Adrenal gland (tissue), 12 donors: ENCODE measurements around the gene ZNF609. TPM values are rescaled to one million over a fixed set of nuclear protein-coding genes. Genes with fewer than 3 reads are reported as not detected.

Source experiments
- DNase-seq, 7 donors: peaks; one replicate each; pipeline ENCODE4 v3.0.0-alpha.2; 2019 to 2020
- H3K27ac ChIP-seq, 5 donors: fragments of 200-600 bp; sonication (generic) in 4 of 5; 1 replicate in 3 of 5; 2 replicates in 2 of 5; pipeline versions ENCODE4 v1.5.1 to v1.8.0; 2016 to 2020; ENCODE audit warnings: mild to moderate bottlenecking in 1 of 5
- H3K27me3 ChIP-seq: fragments of 200-600 bp; 2 replicates; pipeline ENCODE4 v1.8.0; 2021
- H3K36me3 ChIP-seq, 2 donors: fragments of 200-600 bp; replicated peaks in 1 of 2; 1 replicate in 1 of 2; 2 replicates in 1 of 2; pipeline versions ENCODE4 v1.5.1 to v1.8.0; 2018 to 2022
- H3K4me1 ChIP-seq, 2 donors: fragments of 200-600 bp; replicated peaks in 1 of 2; 1 replicate in 1 of 2; 2 replicates in 1 of 2; pipeline versions ENCODE4 v1.5.1 to v1.8.0; 2018 to 2021
- H3K4me3 ChIP-seq, 4 donors: fragments of 200-600 bp; sonication (generic) in 3 of 4; one replicate each; pipeline ENCODE4 v1.5.1; 2016 to 2018
- H3K9me3 ChIP-seq, 3 donors: fragments of 200-600 bp; sonication (generic) in 1 of 3; replicated peaks in 1 of 3; 1 replicate in 2 of 3; 2 replicates in 1 of 3; pipeline versions ENCODE4 v1.5.1 to v1.8.0; 2016 to 2021
- POLR2A ChIP-seq, 2 donors: fragments of 450-650 bp; IDR thresholded peaks; one replicate each; pipeline ENCODE4 v1.6.1; 2017; ENCODE audit warnings: antibody characterized with exemption in 2 of 2, mild to moderate bottlenecking in 2 of 2, moderate library complexity in 1 of 2
- WGBS, 4 donors: extraction: QIAGEN DNeasy Blood & Tissue Kit in 2 of 4; methylation state at CpG; one replicate each; pipeline versions ENCODE4 v1.1.5 to v1.1.7; 2013 to 2017; 5-methylcytosine and 5-hydroxymethylcytosine counted together
- intact Hi-C, 2 donors: fragments of 100-400 bp; cut with DNase I; formaldehyde crosslinking; loops; one replicate each; pipeline versions ENCODE4 v1.14.1 to v1.15.0; 2022 to 2023
- polyA plus RNA-seq, 3 donors: library from polyadenylated mRNA; stranded (reverse); fragments of 200-250 nt in 2 of 3; fragments of 350-450 nt in 1 of 3; fragmentation: Illumina TruSeq in 1 of 3; extraction: RNeasy Lipid Tissue Mini Kit (QIAGEN cat#74804) in 1 of 3; gene quantifications; one replicate each; pipeline ENCODE4 v1.2.3, GENCODE V29; 2013 to 2014
- total RNA-seq, 9 donors: library from RNA; depleted of rRNA in 4 of 9; stranded (reverse); fragments of >200 nt in 4 of 9; fragments of 120-200 nt in 1 of 9; fragmentation: NEBNext Ultra II Directional in 1 of 9; extraction: Animal tissue kit (Norgen Biotek cat#: 25700) in 1 of 9; gene quantifications; one replicate each; pipeline versions ENCODE4 v1.1.0 to v1.2.4, GENCODE V29; 2013 to 2023
- TF ChIP-seq, protein P1 (sequence below), 6 experiments: fragments of 450-650 bp in 4 of 6; fragments of 200-600 bp in 2 of 6; sonication (generic) in 1 of 6; IDR thresholded peaks; 1 replicate in 5 of 6; 2 replicates in 1 of 6; pipeline versions ENCODE4 v1.5.1 to v1.8.0; 2016 to 2021; ENCODE audit warnings: antibody characterized with exemption in 6 of 6, mild to moderate bottlenecking in 2 of 6, moderate library complexity in 1 of 6
- donor health status: healthy with polysubstance abuse.
- donor health status: Bipolar disorder and iron deficiency.
- donor health status: DM: yes; HTN: yes; CAD: no.
- donor health status: DM: no; HTN: no; CAD: no.
- donor health status: DM: no; HTN: no; CAD: no.
- donor health status: DM: yes; HTN: yes; CAD: no.

The ZNF609 gene
- total and polyA plus RNA-seq, 12 donors: 4.4 to 35.5 (median 25.4) TPM

DNA sequence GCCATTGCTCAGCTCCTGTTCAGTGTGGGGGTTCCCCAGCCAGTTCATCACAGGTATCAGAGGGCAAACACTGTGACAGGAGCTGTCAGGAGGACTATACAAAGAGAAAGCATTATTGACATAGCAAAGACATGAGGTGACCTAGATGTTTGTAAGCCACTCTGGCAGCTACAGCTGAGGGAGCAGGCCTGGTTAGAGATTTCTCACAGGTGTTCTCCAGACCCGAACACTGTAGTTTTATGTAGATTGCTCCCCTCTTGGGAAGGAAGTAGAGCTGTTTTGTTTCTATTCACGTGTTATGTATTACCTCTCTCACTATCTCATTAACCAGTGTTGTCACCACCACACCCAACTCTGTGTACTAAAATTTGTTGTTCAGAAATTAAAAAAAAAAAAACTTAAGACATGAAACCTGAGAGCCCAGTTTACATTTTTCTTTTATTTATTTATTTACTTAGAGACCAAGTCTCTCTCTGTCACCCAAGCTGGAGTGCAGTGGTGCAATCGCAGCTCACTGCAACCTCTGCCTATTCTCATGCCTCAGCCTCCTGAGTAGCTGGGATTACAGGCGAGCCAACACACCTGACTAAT is 191.3 kb downstream of the ZNF609 start:
- Histone ChIP-seq H3K9me3 (no peaks in the 10 kb centered on the region), H3K4me3 (no peak overlapping the region), H3K27me3 (no peaks in the 10 kb centered on the region), H3K27ac (no peak overlapping the region), H3K4me1 (peaks cover 0 to 12% of the 10 kb centered on the region in 2 donors), H3K36me3 (no peaks in the 10 kb centered on the region)
- no peak for TF ChIP-seq POLR2A (IDR thresholded peaks at IDR 0.05)
- TF ChIP-seq, protein P1, sequence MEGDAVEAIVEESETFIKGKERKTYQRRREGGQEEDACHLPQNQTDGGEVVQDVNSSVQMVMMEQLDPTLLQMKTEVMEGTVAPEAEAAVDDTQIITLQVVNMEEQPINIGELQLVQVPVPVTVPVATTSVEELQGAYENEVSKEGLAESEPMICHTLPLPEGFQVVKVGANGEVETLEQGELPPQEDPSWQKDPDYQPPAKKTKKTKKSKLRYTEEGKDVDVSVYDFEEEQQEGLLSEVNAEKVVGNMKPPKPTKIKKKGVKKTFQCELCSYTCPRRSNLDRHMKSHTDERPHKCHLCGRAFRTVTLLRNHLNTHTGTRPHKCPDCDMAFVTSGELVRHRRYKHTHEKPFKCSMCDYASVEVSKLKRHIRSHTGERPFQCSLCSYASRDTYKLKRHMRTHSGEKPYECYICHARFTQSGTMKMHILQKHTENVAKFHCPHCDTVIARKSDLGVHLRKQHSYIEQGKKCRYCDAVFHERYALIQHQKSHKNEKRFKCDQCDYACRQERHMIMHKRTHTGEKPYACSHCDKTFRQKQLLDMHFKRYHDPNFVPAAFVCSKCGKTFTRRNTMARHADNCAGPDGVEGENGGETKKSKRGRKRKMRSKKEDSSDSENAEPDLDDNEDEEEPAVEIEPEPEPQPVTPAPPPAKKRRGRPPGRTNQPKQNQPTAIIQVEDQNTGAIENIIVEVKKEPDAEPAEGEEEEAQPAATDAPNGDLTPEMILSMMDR (IDR thresholded peaks at IDR 0.05): no peak
- intact Hi-C loops: no loop called here
- no peak for DNase-seq
- 73 to 78% (median 74%) methylated on average over 4 of the region's 4 CpGs for WGBS, 4 donors

DNA sequence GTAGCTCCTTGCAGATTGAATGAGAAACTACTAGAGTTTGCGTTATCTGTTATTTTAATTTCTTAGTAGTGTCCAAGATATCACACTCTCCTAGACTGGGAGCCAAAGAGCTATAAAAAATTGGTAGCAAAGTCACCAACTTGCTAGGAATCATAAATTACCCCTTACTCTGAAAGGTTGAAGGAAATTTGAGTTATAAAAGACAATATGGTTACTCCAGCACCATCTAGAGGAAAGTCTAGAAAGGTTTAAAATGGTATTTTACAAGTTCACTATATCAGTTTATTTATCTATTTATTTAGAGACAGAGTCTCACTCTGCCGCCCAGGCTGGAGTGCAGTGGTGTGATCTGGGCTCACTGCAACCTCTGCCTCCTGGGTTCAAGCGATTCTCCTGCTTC is 193.4 kb downstream of the ZNF609 start:
- H3K36me3 ChIP-seq: no peaks in the 10 kb centered on the region
- 40 to 48% (median 44%) methylated on average over 3 of the region's 3 CpGs for WGBS, 4 donors
- intact Hi-C loops: no loop called here
- H3K4me3 ChIP-seq: no peak overlapping the region
- H3K9me3 ChIP-seq: no peaks in the 10 kb centered on the region
- DNase-seq: no peak
- TF ChIP-seq, protein P1 (IDR thresholded peaks at IDR 0.05): peak; percentile 19 to 67 (median 47)
- no peak for TF ChIP-seq POLR2A (IDR thresholded peaks at IDR 0.05)
- H3K4me1 ChIP-seq: peaks cover 0 to 12% of the 10 kb centered on the region in 2 donors
- no peak overlapping the region for H3K27ac ChIP-seq
- H3K27me3 ChIP-seq: no peaks in the 10 kb centered on the region

DNA sequence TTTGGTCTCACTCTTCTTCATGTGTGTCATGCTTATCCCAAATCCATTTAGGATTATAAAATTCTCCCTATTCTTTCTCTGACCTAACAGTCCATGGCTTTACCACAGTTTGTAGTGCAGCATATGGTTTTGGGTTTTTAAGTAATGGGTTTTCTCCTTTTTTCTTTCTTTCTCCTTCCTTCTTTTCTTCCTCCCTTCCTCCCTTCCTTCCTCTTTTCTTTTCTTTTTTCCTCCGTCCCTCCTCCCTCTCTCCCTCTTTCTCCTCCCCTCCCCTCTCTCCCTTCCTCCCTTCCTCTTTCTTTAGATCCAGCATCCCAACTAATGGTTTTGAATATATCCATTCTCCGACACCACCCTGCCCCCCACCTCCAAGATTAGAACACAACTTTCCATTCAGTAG is 196.1 kb downstream of the ZNF609 start:
- 78 to 91% (median 82%) methylated on average over 2 of the region's 2 CpGs for WGBS, 4 donors
- no peak for DNase-seq
- Histone ChIP-seq H3K4me3 (no peak overlapping the region), H3K27ac (no peak overlapping the region), H3K27me3 (no peaks in the 10 kb centered on the region), H3K36me3 (no peaks in the 10 kb centered on the region), H3K4me1 (peaks cover 0 to 8% of the 10 kb centered on the region in 2 donors), H3K9me3 (no peaks in the 10 kb centered on the region)
- TF ChIP-seq POLR2A (IDR thresholded peaks at IDR 0.05): no peak
- TF ChIP-seq, protein P1 (IDR thresholded peaks at IDR 0.05): no peak
- intact Hi-C loops: no loop called here

DNA sequence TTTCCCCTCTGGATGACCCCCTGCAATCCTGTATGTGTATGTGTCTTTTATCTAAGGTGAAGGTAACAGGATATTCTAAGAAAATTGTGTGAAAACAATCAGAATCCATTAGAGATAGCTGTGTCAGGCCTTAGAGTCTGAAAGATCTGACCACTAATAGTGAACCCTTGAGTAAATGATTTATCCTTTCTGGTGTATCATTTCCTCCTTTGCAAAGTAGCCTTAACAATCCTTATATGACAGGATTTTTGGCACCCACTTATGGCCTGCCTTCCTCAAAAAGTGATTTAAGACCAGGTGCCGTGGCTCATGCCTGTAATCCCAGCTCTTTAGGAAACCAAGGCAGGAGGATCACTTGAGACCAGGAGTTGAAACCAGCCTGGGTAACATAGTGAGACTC is 204.8 kb downstream of the ZNF609 start:
- intact Hi-C loops: loop anchor here in 1 of 2 donors (10.0 kb wide), 1 partner anchor 200 kb away; the partner anchor contains the start of gene ZNF609
- H3K9me3 ChIP-seq: no peaks in the 10 kb centered on the region
- H3K27ac ChIP-seq: no peak overlapping the region
- H3K4me3 ChIP-seq: no peak overlapping the region
- H3K4me1 ChIP-seq: no peaks in the 10 kb centered on the region
- TF ChIP-seq, protein P1 (IDR thresholded peaks at IDR 0.05): no peak
- TF ChIP-seq POLR2A (IDR thresholded peaks at IDR 0.05): no peak
- 63 to 95% (median 88%) methylated on average over 1 of the region's 1 CpG for WGBS, 4 donors
- H3K27me3 ChIP-seq: no peaks in the 10 kb centered on the region
- no peak for DNase-seq
- H3K36me3 ChIP-seq: peaks cover 0 to 1% of the 10 kb centered on the region in 2 donors
